ENCODE results near the gene PRKN. TPM values are rescaled to one million over a fixed set of nuclear protein-coding genes. Genes with fewer than 3 reads are reported as not detected.

Gene PRKN
- total RNA-seq, 2 experiments from 2014 or later = 0.82 to 1.00 TPM

- Mint-ChIP-seq H3K36me3 (no peaks in the 10 kb centered on the region), H3K27ac (no peak overlapping the region), H3K4me1 (ENCODE audit: low read depth) (peaks cover 2% of the 10 kb centered on the region), H3K27me3 (no peaks in the 10 kb centered on the region), H3K4me3 (no peak overlapping the region), H3K9me3 (no peaks in the 10 kb centered on the region)
- intact Hi-C loops (cut with micrococcal nuclease) = no loop called here
- CTCF ChIA-PET = no interaction called here
- DNase-seq = no peak
- POLR2A ChIA-PET = no interaction called here
Measured at GRCh38 chr6:162622572-162622971, 105.0 kb downstream of the PRKN start.

GRCh38 chr6:162621246-162621645, 106.3 kb downstream of the PRKN start:
- no peaks in the 10 kb centered on the region for H3K9me3 Mint-ChIP-seq
- H3K4me3 Mint-ChIP-seq = no peak overlapping the region
- no peaks in the 10 kb centered on the region for H3K27me3 Mint-ChIP-seq
- no peaks in the 10 kb centered on the region for H3K36me3 Mint-ChIP-seq
- peak; percentile 25 for DNase-seq
- no peak overlapping the region for H3K27ac Mint-ChIP-seq
- CTCF ChIA-PET = no interaction called here
- intact Hi-C loops (cut with micrococcal nuclease) = no loop called here
- POLR2A ChIA-PET = no interaction called here
- H3K4me1 Mint-ChIP-seq (ENCODE audit: low read depth) = peaks cover 2% of the 10 kb centered on the region

- CTCF ChIA-PET = no interaction called here
- no peak for DNase-seq
- H3K27ac Mint-ChIP-seq = no peak overlapping the region
- no peak overlapping the region for H3K4me3 Mint-ChIP-seq
- H3K4me1 Mint-ChIP-seq (ENCODE audit: low read depth) = peaks cover 2% of the 10 kb centered on the region
- no peaks in the 10 kb centered on the region for H3K9me3 Mint-ChIP-seq
- H3K27me3 Mint-ChIP-seq = no peaks in the 10 kb centered on the region
- POLR2A ChIA-PET = no interaction called here
- H3K36me3 Mint-ChIP-seq = no peaks in the 10 kb centered on the region
- intact Hi-C loops (cut with micrococcal nuclease) = no loop called here
Measured at GRCh38 chr6:162620073-162620472, 107.5 kb downstream of the PRKN start.

GRCh38 chr6:162618448-162619002, 109.0 kb downstream of the PRKN start:
- DNase-seq = no peak
- Mint-ChIP-seq H3K4me3 (no peak overlapping the region), H3K27me3 (no peaks in the 10 kb centered on the region), H3K27ac (no peak overlapping the region), H3K36me3 (no peaks in the 10 kb centered on the region), H3K9me3 (no peaks in the 10 kb centered on the region), H3K4me1 (ENCODE audit: low read depth) (peaks cover 2% of the 10 kb centered on the region)
- CTCF ChIA-PET = no interaction called here
- intact Hi-C loops (cut with micrococcal nuclease) = no loop called here
- POLR2A ChIA-PET = no interaction called here

- intact Hi-C loops (cut with micrococcal nuclease) = no loop called here
Measured at GRCh38 chr6:162615016-162615705, 112.4 kb downstream of the PRKN start.

GRCh38 chr6:162613310-162613709, 114.3 kb downstream of the PRKN start:
- no peak overlapping the region for H3K27ac Mint-ChIP-seq
- H3K9me3 Mint-ChIP-seq = no peaks in the 10 kb centered on the region
- H3K36me3 Mint-ChIP-seq = no peaks in the 10 kb centered on the region
- ChIA-PET POLR2A (no interaction called here), CTCF (no interaction called here)
- no peaks in the 10 kb centered on the region for H3K4me1 Mint-ChIP-seq (ENCODE audit: low read depth)
- H3K4me3 Mint-ChIP-seq = no peak overlapping the region
- intact Hi-C loops (cut with micrococcal nuclease) = no loop called here
- no peaks in the 10 kb centered on the region for H3K27me3 Mint-ChIP-seq
- DNase-seq = no peak

More at GRCh38 chr6:162615016-162615705, 112.4 kb downstream of the PRKN start:
- no peaks in the 10 kb centered on the region for H3K9me3 Mint-ChIP-seq
- ChIA-PET CTCF (no interaction called here), POLR2A (no interaction called here)
- no peaks in the 10 kb centered on the region for H3K4me1 Mint-ChIP-seq (ENCODE audit: low read depth)
- no peaks in the 10 kb centered on the region for H3K36me3 Mint-ChIP-seq
- DNase-seq = no peak
- H3K27ac Mint-ChIP-seq = no peak overlapping the region
- no peak overlapping the region for H3K4me3 Mint-ChIP-seq
- no peaks in the 10 kb centered on the region for H3K27me3 Mint-ChIP-seq

GRCh38 chr6:162612613-162613012, 115.0 kb downstream of the PRKN start:
- H3K4me1 Mint-ChIP-seq (ENCODE audit: low read depth) = no peaks in the 10 kb centered on the region
- H3K9me3 Mint-ChIP-seq = no peaks in the 10 kb centered on the region
- CTCF ChIA-PET = no interaction called here
- no peak overlapping the region for H3K27ac Mint-ChIP-seq
- H3K27me3 Mint-ChIP-seq = no peaks in the 10 kb centered on the region
- H3K4me3 Mint-ChIP-seq = no peak overlapping the region
- no peak for DNase-seq
- POLR2A ChIA-PET = no interaction called here
- H3K36me3 Mint-ChIP-seq = no peaks in the 10 kb centered on the region
- intact Hi-C loops (cut with micrococcal nuclease) = no loop called here

GRCh38 chr6:162610351-162610750, 117.2 kb downstream of the PRKN start:
- no peak for DNase-seq

GRCh38 chr6:162605881-162606280, 121.7 kb downstream of the PRKN start:
- H3K36me3 Mint-ChIP-seq = no peaks in the 10 kb centered on the region
- no peaks in the 10 kb centered on the region for H3K9me3 Mint-ChIP-seq
- ChIA-PET CTCF (no interaction called here), POLR2A (no interaction called here)
- DNase-seq = no peak
- no peaks in the 10 kb centered on the region for H3K27me3 Mint-ChIP-seq
- H3K4me1 Mint-ChIP-seq (ENCODE audit: low read depth) = no peaks in the 10 kb centered on the region
- no peak overlapping the region for H3K27ac Mint-ChIP-seq
- H3K4me3 Mint-ChIP-seq = no peak overlapping the region
- intact Hi-C loops (cut with micrococcal nuclease) = no loop called here

More at GRCh38 chr6:162610351-162610750, 117.2 kb downstream of the PRKN start:
- intact Hi-C loops (cut with micrococcal nuclease) = no loop called here
- ChIA-PET POLR2A (no interaction called here), CTCF (no interaction called here)
- H3K4me3 Mint-ChIP-seq = no peak overlapping the region
- no peaks in the 10 kb centered on the region for H3K36me3 Mint-ChIP-seq
- no peaks in the 10 kb centered on the region for H3K9me3 Mint-ChIP-seq
- no peaks in the 10 kb centered on the region for H3K27me3 Mint-ChIP-seq
- H3K27ac Mint-ChIP-seq = no peak overlapping the region
- no peaks in the 10 kb centered on the region for H3K4me1 Mint-ChIP-seq (ENCODE audit: low read depth)

- no peaks in the 10 kb centered on the region for H3K27me3 Mint-ChIP-seq
- intact Hi-C loops (cut with micrococcal nuclease) = no loop called here
- CTCF ChIA-PET = no interaction called here
- DNase-seq = no peak
- no peak overlapping the region for H3K27ac Mint-ChIP-seq
- no peaks in the 10 kb centered on the region for H3K9me3 Mint-ChIP-seq
- no peak overlapping the region for H3K4me3 Mint-ChIP-seq
- POLR2A ChIA-PET = no interaction called here
- no peaks in the 10 kb centered on the region for H3K4me1 Mint-ChIP-seq (ENCODE audit: low read depth)
- no peaks in the 10 kb centered on the region for H3K36me3 Mint-ChIP-seq
Measured at GRCh38 chr6:162603231-162604015, 124.1 kb downstream of the PRKN start.

- DNase-seq = no peak
- no peak overlapping the region for H3K4me3 Mint-ChIP-seq
- intact Hi-C loops (cut with micrococcal nuclease) = no loop called here
- H3K36me3 Mint-ChIP-seq = no peaks in the 10 kb centered on the region
- ChIA-PET CTCF (no interaction called here), POLR2A (no interaction called here)
- H3K27ac Mint-ChIP-seq = no peak overlapping the region
- no peaks in the 10 kb centered on the region for H3K4me1 Mint-ChIP-seq (ENCODE audit: low read depth)
- H3K27me3 Mint-ChIP-seq = no peaks in the 10 kb centered on the region
- H3K9me3 Mint-ChIP-seq = no peaks in the 10 kb centered on the region
Measured at GRCh38 chr6:162602759-162603158, 124.8 kb downstream of the PRKN start.

- no peak for DNase-seq
- intact Hi-C loops (cut with micrococcal nuclease) = no loop called here
- no peak overlapping the region for H3K4me3 Mint-ChIP-seq
- H3K27me3 Mint-ChIP-seq = no peaks in the 10 kb centered on the region
- no peak overlapping the region for H3K27ac Mint-ChIP-seq
- ChIA-PET POLR2A (no interaction called here), CTCF (no interaction called here)
- H3K9me3 Mint-ChIP-seq = no peaks in the 10 kb centered on the region
- H3K4me1 Mint-ChIP-seq (ENCODE audit: low read depth) = no peaks in the 10 kb centered on the region
- H3K36me3 Mint-ChIP-seq = no peaks in the 10 kb centered on the region
Measured at GRCh38 chr6:162596676-162597075, 130.9 kb downstream of the PRKN start.

- no peaks in the 10 kb centered on the region for H3K27me3 Mint-ChIP-seq
- POLR2A ChIA-PET = no interaction called here
- H3K4me1 Mint-ChIP-seq (ENCODE audit: low read depth) = no peaks in the 10 kb centered on the region
- DNase-seq = no peak
- H3K4me3 Mint-ChIP-seq = no peak overlapping the region
- no peak overlapping the region for H3K27ac Mint-ChIP-seq
- no peaks in the 10 kb centered on the region for H3K36me3 Mint-ChIP-seq
- H3K9me3 Mint-ChIP-seq = no peaks in the 10 kb centered on the region
- intact Hi-C loops (cut with micrococcal nuclease) = no loop called here
- CTCF ChIA-PET = no interaction called here
Measured at GRCh38 chr6:162591517-162591916, 136.0 kb downstream of the PRKN start.

All from activated CD4-positive, alpha-beta memory T cell treated with anti-CD3 and anti-CD28 coated beads for 36 hours (primary cell).